GM18498 (cell line): ENCODE measurements around the gene ADCY1.

Experiments used
- ATAC-seq: cut with Tn5 transposase; IDR thresholded peaks from one replicate; pipeline ENCODE4 v1.9.1; 2021; ENCODE audit warnings: mild to moderate bottlenecking, moderate library complexity; ENCODE audit not compliant: unreplicated experiment

ADCY1 gene

DNA sequence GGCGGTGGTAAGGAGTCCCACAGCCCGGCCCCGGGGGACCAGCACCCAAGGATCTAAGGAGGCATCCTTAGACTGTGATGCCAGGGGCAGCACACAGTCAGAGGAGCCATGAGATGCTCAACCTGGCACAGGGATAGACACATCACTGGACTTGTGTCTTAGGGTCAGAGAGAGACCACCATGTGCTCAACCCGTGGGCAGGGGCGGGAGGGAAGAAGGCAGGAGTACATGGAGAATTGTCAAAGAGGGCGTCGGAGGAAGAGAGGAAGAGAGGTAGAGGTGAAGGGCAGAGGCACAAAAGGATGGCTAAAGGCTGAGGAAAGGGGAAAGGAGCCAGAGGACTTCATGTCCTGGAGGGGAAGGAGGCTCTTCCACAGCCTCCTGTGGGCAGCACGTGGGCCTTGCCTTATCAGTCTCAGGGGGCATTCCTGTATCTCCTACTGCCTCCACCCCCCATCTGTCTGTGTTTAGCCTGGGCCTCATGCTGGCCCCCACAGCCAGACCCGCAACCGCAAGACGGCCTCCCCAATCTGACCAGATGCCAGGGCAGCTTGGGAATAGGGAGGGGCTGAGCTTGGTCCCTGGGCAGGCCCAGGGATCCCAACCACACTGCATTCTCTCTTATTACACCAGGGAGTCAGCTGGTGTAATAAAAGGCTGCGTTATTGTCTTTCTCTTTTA lies 2.2 kb downstream of the ADCY1 start:
- no peak for ATAC-seq

DNA sequence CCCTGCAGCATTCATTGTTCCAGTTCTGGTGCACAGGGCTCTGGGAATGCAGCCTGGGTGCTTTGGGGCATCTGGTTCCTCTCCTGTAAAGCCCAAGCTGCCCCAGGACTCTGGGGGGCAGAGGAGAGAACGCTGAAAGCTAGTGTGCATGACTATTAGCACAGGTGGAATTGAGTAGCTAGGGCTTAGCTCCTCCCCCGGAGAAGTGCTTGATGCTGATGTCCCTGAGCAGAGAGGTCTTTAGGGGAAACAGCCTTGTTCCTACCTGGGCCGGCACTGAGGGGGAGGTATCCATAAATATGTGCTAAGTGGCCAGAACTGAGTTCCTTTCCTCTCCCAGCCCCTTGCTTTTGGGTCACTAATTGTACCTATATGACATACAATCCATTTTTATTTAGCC lies 3.9 kb downstream of the ADCY1 start:
- no peak for ATAC-seq

DNA sequence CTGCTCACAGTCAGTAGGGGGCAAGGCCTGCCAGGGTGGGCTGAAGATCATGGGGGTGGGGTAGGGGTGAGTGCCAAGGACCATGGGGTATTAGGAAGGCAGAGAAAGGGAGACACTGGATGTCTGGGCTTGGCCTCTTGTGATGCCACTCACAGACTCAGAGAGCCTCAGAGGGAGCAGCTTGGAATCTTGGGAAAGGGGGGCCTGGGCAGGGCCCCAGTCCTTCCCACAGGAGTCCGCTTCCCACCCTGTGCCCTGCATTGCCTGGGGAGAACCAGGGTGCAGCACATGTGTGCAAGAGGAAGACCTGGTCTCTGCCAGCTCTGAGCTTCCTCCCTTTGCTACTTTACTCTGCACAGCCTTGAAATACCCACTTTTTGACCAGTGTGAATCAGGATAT lies 4.3 kb downstream of the ADCY1 start:
- ATAC-seq: no peak

DNA sequence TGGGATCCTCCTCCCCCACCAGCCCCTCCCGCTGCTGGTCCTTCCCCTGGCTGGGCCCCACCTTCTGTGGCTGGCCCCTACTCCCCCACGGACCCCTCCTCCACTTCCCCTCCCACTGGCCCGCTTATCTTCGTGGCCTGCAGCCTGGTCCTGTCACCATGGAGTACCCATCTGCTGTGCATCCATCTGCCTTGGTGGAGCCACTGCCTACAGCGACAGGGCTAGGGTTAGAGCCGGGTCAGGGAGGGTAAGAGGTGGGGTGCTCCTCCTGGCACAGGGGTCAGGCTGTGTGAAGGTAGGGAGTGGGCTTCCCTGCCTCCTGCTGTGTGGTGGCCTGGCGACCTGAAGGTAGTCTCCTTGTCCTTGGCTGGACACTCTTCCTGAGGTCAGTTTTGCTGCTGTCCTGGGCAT lies 5.2 kb downstream of the ADCY1 start:
- ATAC-seq: no peak

DNA sequence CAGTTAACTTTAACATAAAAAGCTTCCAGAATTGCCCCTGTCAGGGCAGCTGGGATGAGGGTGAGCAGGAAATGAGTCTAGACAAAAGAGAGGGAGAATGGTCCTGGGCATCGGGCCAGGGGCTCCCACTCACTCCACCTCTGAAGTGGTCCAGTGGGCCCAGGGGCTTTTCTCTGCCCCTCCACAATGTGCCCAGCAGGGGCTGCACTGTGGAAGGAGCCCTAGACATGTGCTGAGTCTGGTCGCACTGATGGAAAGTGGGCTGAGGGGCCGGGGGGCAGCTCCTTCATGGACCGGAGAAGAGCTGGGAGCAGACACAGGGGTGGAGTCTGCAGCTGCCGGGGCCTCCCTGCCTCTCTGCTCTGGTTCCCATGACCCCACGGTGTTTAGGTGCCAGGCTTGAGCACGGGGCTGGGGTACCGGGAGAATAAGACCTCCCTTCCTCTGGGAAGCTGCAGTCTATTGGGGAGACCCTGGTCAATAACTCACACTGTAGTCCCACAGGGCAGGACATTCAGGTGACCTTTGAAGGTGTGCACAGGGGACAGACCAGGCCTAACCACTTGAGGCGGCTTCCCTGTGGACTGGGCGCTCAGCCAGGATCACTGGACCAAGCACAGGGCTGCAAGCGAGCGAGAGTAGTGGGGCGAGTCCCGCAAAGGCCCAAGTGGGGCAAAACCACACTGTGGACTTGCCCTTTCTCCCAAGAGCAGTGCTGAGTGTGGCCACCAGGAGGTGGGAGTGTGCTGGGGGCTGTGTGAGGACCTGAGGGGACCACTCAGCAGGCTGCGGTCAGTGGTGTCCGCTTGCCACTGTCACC lies 6.1 kb downstream of the ADCY1 start:
- no peak for ATAC-seq

DNA sequence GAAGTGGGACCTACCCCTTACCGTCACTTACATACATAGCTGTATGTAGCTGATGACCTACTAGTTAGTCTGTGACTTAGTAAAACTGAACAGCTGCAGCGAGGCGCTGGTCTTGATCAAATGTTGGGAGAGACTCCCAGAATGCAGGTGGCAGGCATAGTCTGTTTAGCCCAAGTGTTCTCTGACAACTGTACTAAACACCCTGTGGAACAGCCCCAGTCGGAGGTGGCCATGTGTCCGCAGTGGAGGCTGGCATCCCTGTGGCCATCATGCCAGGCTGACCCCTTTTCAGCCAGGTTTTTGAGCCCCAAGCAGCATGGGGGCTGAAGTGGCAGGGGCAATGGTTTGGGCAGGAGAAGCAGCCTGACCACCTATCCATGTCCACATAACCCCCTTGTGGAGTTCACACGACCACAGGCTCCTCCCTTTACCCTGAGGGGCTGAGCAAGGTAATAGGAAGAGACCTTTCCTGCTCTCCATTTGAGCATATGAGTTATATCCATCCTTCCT lies 7.2 kb downstream of the ADCY1 start:
- no peak for ATAC-seq

DNA sequence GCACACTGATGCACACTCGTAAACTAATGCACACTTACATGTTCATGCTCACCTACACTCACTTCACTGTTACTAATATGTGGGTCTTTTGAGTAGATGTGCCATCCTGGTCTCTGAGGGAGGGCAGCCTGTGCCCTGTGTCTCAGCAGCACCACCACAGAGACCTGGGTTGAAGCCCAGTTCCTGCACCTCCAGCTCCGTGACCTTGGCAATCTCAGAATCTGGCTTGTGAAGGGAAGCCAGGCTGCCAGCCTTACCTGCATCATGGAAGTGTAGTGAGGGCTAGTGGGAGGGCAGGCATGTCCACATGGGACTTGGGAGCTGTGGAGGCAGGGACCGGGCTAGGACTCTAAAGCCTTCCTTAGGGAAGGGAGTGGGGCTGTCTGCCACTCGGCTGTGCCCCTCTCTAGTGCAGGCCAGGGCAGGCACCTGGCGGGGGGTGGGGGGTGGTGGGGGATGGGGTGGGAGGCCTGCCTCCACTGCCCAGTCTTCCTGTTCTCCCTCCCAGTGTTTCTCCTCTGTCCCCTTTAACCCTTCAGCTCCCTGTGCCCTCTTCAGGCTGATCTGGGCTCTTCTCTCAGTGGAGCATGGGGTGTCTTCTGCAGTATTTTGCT lies 8.1 kb downstream of the ADCY1 start:
- ATAC-seq: no peak

DNA sequence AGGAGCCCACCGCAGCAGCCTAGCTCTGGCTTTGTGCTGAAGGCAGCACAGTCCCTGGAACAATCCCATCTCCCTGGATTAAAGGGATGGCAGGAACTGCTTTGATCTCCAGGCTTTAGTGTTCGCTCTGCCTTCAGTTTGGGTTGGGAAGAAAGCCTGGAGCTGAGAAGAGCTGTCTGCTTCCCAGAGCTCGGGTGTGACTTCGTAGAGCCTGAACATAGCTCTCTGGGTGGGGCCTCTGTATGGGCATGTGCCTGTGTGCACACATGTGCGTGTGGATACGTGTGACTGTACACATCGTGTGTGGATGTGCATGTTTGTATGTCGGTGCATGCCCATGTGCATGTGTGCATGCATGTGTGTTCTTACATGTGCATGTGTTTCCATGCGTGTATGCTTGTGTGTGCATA lies 8.7 kb downstream of the ADCY1 start:
- ATAC-seq: no peak

DNA sequence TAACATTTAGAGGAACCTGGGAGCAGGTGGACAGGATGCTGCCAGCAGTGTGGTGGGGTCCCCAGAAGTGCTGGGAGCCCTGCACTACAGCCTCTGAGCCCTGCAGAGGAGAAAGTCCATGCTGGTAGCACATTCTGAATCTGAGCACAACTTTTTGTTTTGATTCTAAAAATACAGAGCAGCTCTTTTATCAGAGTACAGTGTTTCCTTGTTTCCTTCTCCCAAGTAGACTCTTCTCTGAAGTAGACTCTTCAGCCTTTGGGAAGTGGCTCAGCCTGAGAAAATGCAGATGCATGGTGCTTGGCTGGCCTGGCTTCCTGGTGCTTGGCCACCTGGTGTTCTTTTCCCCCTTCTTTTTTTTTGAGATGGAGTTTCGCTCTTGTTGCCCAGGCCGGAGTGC lies 9.1 kb downstream of the ADCY1 start:
- no peak for ATAC-seq

DNA sequence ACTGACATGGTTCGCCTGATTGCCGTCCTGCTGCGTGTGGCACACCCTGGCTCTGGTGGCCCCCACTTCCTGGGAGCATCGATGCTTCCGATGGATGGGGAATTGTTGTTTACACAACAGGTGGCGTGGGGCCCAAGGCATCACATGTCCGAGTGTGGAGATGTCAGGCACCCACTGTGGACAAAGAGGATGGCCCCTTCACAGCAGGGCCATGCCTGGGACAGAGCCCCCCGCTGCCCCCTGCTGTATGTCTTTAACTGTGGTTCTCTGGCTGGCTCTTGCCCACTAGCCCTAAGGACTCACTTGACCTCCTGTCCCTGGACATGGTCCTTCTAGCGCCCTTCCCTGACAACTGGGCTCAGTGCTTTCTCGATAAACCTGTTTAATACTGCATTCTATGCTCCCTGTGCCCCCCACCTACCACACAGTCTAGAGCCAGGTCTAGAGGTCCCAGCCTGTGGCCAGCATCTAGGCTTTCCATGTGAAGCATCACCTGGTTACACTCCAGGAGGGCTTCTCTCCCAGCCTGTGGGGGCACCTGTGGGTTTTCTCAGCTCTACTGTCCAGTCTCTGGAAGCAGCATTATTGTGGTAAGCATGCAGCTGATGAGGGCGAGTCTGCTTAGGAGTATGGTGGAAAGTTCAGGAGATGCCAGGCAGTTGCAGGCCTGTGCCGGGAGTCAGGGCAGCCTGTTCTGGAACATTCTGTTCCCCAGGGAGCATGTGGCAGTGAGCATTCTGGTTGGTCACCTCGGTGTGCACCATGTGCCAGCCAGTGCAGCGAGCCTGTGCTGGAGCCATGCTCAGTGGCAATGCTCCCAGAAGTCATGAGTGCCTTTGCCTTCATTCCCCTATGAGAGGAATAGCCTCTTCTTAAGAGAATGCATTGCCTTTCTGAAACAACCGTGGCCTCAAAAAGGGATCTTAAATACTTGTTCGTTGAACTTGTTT lies 10.4 kb downstream of the ADCY1 start:
- no peak for ATAC-seq

DNA sequence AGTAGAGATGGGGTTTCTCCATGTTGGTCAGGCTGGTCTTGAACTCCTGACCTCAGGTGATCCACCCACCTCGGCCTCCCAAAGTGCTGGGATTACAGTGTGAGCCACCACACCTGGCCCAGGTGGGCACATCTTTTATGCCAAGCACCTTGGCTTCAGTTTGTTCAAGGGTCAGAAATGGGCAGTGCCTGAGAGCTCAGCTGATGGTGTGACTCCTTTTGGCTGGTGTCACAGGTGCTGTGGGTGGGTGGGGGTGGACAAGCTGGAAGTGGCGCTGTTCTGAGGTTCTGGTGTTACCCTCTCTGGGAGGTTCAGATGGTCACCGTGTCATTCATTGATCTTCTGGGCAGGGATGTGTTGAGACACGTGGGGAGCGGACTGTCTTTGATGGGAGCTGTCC lies 11.5 kb downstream of the ADCY1 start:
- no peak for ATAC-seq

DNA sequence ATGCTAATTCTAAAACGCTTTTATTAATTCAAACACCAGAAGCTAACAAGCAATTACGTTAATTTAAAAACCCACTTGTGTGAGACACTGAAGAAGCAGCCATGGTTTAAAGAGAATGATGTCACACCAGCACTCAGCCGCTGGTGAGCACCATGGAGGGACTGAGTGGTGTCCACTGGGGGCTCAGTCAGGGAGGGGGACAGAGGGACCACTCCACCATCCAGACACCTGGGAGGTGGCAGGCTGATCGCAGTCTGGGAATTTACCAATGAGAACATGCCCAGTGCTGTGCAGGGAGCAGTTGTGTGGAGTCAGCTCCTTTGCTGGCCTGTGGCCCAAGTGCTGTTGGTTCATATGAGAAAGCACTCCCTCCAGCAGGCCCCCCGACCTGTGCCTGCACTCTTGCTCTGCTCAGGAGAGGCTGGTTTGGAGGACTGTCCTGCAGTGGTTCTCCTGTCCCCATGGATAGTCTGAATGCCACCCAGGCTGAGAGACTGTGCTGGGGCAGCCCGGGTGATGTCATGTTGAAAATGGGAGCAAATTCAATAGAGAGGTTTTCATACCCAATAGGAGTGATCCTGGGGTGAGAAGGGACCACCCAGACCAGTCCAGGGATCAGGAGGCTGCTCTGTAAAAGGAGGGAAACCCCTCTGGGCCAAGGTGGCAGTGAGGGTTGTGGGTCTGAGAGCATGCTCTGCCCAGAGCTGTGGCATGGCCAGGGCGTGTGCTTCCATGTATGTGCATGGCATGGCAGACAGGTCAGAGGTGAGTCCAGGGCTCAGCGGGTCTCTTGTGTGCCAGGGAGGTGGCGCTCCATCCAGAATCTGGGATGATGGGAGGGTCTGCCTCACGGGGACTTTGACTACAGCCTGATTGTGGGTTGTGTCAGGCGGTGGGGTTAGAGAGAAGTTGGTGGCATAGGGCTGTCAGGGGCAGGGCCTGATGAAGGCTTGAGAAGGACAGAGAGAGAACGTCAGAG lies 12.7 kb downstream of the ADCY1 start:
- no peak for ATAC-seq

DNA sequence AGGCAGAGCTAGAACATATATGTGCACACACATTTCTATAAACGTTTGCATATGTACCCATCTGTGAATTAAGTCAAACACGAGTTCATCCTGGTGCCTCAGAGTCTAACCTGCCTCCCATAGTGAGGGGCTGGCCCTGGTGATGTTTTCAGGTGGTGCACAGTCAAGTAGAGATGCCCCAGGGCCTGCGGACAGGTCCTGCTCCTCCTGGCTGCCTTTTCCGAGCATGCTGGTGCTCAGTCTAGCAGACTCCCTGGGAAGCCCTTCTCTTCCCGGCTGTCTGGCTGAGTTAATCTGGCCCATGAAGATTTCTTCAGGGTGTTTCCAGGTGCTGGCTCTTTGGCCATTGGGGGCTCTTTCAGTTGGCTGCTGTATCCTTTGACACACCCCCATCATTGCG lies 14.3 kb downstream of the ADCY1 start:
- no peak for ATAC-seq

DNA sequence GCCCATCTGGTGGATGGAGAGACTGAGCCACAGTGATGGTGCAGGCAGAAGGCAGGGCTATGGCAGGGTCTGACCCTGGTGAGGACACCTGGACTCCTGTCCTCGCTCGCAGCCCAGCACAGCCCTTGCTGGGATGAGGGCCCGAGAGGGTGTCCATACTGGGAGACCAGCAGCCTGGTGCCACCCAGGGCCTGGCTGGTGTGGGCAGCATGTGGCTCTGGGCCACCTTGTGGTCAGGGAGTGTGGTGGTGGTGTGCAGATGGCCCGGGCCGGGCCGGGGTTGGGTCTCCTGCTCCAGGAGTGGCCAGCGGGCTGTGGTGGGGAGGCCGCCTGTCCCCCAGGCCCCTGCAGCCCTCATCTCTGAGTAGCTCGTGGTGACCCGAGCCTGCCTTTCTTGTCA lies 14.9 kb downstream of the ADCY1 start:
- ATAC-seq: no peak

DNA sequence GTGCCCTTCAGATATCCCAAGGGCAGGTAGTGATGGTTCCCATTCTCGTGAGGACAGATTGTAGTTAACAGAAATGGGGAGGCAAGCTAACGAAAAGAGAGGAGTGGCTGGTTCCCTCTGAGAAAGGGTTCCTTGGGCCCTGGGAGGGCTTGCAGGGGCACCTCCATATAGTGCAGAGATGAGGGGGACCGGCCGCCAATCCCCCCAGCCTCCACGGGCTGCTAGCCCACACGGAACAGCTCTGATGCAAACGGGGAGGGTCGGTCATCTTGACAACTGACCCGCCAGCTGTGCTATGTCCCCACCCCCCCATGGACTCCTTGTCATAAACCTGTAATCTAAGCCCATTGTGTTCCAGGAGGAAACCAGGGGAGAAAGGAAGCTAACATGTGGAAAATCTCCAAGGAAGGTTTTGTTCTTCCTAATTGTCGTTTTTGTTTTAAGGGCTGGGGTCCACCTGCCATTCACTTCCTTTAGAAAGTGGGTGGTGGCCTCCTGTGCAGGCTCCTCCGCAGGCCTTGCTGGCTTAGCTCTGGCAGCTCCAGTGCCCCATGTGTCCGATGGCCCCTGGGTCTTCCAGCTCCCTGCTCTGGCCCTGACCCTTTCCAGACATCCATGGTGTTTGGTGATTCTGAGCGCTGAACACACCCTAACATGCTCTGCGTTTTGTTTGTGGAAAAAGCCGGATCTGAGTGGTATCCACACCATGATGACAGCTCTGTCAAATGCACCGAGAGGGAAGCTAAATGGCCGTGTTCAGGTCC lies 15.9 kb downstream of the ADCY1 start:
- ATAC-seq: no peak

DNA sequence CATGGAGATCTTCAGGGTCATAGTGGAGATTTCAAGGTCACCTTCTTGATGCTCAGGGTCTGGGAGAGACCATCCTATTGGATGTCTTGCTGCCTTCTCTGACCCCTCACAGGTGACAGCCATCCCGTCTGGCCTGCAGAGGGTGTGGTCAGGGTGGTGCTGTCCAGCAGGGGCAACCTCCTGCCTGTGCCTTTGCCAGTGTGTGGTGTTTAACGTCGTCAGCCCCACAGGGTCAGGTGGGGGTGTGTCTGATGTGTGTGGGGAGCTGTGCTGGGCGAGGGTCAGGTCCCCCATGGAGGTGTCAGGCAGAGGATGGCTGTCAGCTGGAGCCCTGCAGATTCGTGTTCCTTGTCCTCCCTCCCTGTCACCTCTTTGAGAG lies 16.5 kb downstream of the ADCY1 start:
- no peak for ATAC-seq

DNA sequence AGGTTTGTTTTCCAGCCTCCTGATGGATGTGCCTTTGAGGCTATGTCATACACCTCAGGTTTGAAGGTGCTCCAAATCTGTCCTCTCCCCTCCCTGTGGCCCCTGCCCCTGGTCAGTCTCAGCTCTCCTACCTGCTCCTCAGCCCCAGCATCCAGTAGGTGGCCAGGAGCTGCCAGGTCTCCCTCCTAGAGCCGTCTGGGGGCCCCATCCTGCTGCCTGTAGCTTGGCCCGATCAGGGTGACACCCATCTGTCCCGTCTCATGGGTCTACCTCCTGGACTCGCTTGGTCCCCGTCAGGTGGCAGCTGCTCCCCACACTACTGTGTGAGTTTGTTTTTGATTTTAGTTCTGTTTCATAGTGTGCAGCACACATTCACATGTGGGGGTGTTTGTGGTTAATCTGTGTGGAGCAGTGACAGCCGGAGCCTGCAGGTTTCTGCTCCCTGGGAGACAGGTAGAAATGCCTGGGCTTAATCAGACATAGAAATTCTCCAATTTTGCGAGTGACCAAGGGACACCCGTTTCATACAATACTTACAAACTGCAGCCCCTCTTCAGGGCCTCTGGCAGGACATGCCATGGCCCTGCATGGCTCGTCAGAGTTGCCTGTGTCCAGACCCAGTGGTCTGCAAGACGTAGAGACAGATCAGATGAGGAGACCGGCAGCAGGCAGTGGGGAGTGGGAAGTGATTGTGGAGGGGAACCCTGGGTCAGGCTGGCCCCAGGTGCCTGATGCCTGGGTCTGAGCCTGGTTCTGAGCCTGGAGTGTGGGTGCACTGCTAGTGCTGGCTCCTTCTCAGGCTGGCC lies 17.1 kb downstream of the ADCY1 start:
- ATAC-seq: no peak
